MM.1S (cell line): Measurements from ENCODE around the gene DAP.

Source experiments
- EZH2phosphoT487 ChIP-seq: fragments of 300-600 bp; sonication (generic); IDR thresholded peaks from 2 replicates; pipeline ENCODE4 v1.6.1; 2018; ENCODE audit warnings: antibody characterized with exemption, low read length
- TF ChIP-seq, protein P1 (sequence below): fragments of 300-600 bp; sonication (generic); IDR thresholded peaks from 2 replicates; pipeline ENCODE4 v1.5.1; 2016; ENCODE audit warnings: antibody characterized with exemption, low read length, mixed read lengths

DNA sequence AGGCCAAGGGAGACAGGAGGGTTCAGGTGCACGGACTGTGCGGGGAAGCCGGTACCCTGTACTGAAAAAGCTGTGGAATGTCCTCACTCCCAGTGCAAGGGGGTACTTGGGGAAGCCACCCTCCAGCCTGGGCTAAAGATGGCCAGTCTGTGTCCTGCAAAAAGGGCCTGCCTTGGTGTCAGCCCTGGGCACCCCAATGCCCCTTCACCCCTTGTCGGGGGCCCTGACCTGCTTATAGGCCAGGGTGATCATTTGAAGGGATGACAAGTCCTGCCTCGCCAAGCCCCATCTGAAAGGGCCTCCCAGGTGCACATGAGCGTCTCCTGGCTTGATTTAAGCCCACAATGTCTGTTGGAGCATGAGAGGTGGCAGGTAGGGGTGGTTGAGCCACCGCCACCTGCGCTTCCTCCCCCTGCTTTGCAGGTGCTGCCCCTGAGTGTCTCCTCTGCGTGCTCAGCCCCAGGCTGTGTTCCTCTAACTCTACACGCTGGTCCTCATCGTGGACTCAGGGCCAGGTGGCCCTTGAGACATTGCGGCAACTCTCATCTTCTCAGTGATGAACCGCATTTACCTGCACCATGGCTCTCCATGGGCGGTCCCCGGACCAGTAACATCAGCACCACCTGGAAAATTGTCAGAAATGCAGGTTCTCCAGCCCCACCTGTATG is 100.2 kb downstream of the DAP start:
- TF ChIP-seq, protein P1, sequence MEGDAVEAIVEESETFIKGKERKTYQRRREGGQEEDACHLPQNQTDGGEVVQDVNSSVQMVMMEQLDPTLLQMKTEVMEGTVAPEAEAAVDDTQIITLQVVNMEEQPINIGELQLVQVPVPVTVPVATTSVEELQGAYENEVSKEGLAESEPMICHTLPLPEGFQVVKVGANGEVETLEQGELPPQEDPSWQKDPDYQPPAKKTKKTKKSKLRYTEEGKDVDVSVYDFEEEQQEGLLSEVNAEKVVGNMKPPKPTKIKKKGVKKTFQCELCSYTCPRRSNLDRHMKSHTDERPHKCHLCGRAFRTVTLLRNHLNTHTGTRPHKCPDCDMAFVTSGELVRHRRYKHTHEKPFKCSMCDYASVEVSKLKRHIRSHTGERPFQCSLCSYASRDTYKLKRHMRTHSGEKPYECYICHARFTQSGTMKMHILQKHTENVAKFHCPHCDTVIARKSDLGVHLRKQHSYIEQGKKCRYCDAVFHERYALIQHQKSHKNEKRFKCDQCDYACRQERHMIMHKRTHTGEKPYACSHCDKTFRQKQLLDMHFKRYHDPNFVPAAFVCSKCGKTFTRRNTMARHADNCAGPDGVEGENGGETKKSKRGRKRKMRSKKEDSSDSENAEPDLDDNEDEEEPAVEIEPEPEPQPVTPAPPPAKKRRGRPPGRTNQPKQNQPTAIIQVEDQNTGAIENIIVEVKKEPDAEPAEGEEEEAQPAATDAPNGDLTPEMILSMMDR = no peak
- TF ChIP-seq EZH2phosphoT487 = no peak
